CD4-positive, alpha-beta T cell treated with Interleukin-21 for 1 hour (primary cell): ENCODE measurements around the gene COL25A1.

Experiments used
- DNase-seq: peaks from one replicate; pipeline ENCODE4 v3.0.0-alpha.2; 2020

The COL25A1 gene

GRCh38 chr4:108788731-108789130, 513.7 kb downstream of the COL25A1 start:
- DNase-seq = no peak

- DNase-seq = no peak
Observed at GRCh38 chr4:108787724-108788123, 514.7 kb downstream of the COL25A1 start.

- DNase-seq = no peak
Observed at GRCh38 chr4:108787106-108787505, 515.4 kb downstream of the COL25A1 start.

GRCh38 chr4:108786351-108786750, 516.1 kb downstream of the COL25A1 start:
- no peak for DNase-seq

GRCh38 chr4:108783665-108784463, 518.6 kb downstream of the COL25A1 start:
- no peak for DNase-seq

GRCh38 chr4:108779958-108780357, 522.5 kb downstream of the COL25A1 start:
- DNase-seq = no peak

- no peak for DNase-seq
Observed at GRCh38 chr4:108777388-108777787, 525.1 kb downstream of the COL25A1 start.

GRCh38 chr4:108775921-108776320, 526.5 kb downstream of the COL25A1 start:
- no peak for DNase-seq

GRCh38 chr4:108774809-108775530, 527.5 kb downstream of the COL25A1 start:
- DNase-seq = no peak

- no peak for DNase-seq
Observed at GRCh38 chr4:108772402-108772801, 530.1 kb downstream of the COL25A1 start.

GRCh38 chr4:108766058-108766457, 536.4 kb downstream of the COL25A1 start:
- no peak for DNase-seq

GRCh38 chr4:108763986-108764385, 538.5 kb downstream of the COL25A1 start:
- no peak for DNase-seq

- DNase-seq = no peak
Observed at GRCh38 chr4:108763226-108763593, 539.2 kb downstream of the COL25A1 start.

- DNase-seq = no peak
Observed at GRCh38 chr4:108762559-108763225, 539.8 kb downstream of the COL25A1 start, which contains the start of gene ETNPPL. Gene ETNPPL (minus strand): TSS chr4:108763053. CDS start chr4:108762898, 155 bp downstream.
